HFFc6 (cell line): ENCODE measurements around the gene PACRG. TPM values are rescaled to one million over a fixed set of nuclear protein-coding genes. Genes with fewer than 3 reads are reported as not detected.

Experiments
- DNase-seq: peaks from one replicate; pipeline ENCODE4 v3.0.0-alpha.2; 2018
- H3K27ac Mint-ChIP-seq: 2 replicates; pipeline ENCODE4 v1.8.0; 2020; ENCODE audit warnings: mild to moderate bottlenecking, mixed read lengths
- H3K27me3 Mint-ChIP-seq: 2 replicates; pipeline ENCODE4 v1.8.0; 2021; ENCODE audit warnings: mild to moderate bottlenecking, moderate library complexity, mixed read lengths; ENCODE audit not compliant: insufficient read depth
- H3K36me3 Mint-ChIP-seq: 2 replicates; pipeline ENCODE4 v1.8.0; 2021; ENCODE audit warnings: low read depth, mixed read lengths
- H3K4me1 Mint-ChIP-seq: 2 replicates; pipeline ENCODE4 v1.8.0; 2020; ENCODE audit warnings: low read depth, mixed read lengths
- H3K4me3 Mint-ChIP-seq: 2 replicates; pipeline ENCODE4 v1.8.0; 2020; ENCODE audit warnings: mild to moderate bottlenecking, moderate library complexity, mixed read lengths
- H3K9me3 Mint-ChIP-seq: 2 replicates; pipeline ENCODE4 v1.8.0; 2020; ENCODE audit warnings: mild to moderate bottlenecking, mixed read lengths
- CTCF ChIP-seq: fragments of 200-600 bp; sonication (generic); IDR thresholded peaks from 2 replicates; pipeline ENCODE4 v1.5.0; 2021; ENCODE audit warnings: antibody characterized with exemption, mild to moderate bottlenecking
- total RNA-seq, 6 experiments: library from RNA; stranded (reverse); fragmentation: NEBNext Ultra II Directional; extraction: Animal tissue kit (Norgen Biotek cat#: 25700); gene quantifications; 2 replicates in 1 of 6; 3 replicates in 5 of 6; pipeline ENCODE4 v1.2.3, GENCODE V29; 2021

PACRG gene
- total RNA-seq, 6 experiments from 2014 or later = not detected

- Mint-ChIP-seq H3K9me3 (peaks cover 5% of the 10 kb centered on the region; the same call in 1 of the 2 replicates), H3K27me3 (peaks cover 3% of the 10 kb centered on the region; the same call in 1 of the 2 replicates), H3K27ac (no peak overlapping the region), H3K4me1 (no peaks in the 10 kb centered on the region), H3K36me3 (no peaks in the 10 kb centered on the region), H3K4me3 (no peak overlapping the region)
- no peak for TF ChIP-seq CTCF
- DNase-seq = no peak
Observed at GRCh38 chr6:163078712-163079111, 350.9 kb downstream of the PACRG start.

GRCh38 chr6:163080228-163080627 is 352.5 kb downstream of the PACRG start:
- no peak overlapping the region for H3K4me3 Mint-ChIP-seq
- peaks cover 3% of the 10 kb centered on the region; the same call in 1 of the 2 replicates for H3K27me3 Mint-ChIP-seq
- no peak overlapping the region for H3K27ac Mint-ChIP-seq
- H3K4me1 Mint-ChIP-seq = no peaks in the 10 kb centered on the region
- peaks cover 5% of the 10 kb centered on the region; the same call in 1 of the 2 replicates for H3K9me3 Mint-ChIP-seq
- H3K36me3 Mint-ChIP-seq = no peaks in the 10 kb centered on the region
- no peak for DNase-seq
- TF ChIP-seq CTCF = no peak

DNA sequence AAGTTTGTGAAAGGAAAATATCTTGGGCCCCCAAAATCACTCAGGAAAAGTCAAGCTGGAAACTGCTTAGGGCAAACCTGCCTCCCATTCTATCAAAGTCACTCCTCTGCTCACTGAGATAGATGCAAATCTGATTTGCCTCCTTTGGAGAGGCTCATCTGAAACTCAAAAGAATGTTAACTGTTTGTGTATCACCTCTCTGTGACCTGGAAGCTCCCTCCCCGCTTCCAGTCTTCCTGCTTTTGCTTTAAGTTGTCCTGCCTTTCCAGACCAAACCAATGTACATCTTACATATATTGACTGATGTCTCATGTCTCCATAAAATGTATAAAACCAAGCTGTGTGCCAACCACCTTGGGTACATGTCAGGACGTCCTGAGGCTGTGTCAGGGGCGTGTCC is 355.4 kb downstream of the PACRG start:
- Mint-ChIP-seq H3K27me3 (peaks cover 3% of the 10 kb centered on the region; the same call in 1 of the 2 replicates), H3K9me3 (peaks cover 16% of the 10 kb centered on the region), H3K27ac (no peak overlapping the region), H3K36me3 (peaks cover 10% of the 10 kb centered on the region; the same call in 1 of the 2 replicates), H3K4me3 (no peak overlapping the region), H3K4me1 (no peaks in the 10 kb centered on the region)
- TF ChIP-seq CTCF = no peak
- DNase-seq = no peak

GRCh38 chr6:163085426-163085825 is 357.7 kb downstream of the PACRG start:
- peaks cover 11% of the 10 kb centered on the region for H3K9me3 Mint-ChIP-seq

DNA sequence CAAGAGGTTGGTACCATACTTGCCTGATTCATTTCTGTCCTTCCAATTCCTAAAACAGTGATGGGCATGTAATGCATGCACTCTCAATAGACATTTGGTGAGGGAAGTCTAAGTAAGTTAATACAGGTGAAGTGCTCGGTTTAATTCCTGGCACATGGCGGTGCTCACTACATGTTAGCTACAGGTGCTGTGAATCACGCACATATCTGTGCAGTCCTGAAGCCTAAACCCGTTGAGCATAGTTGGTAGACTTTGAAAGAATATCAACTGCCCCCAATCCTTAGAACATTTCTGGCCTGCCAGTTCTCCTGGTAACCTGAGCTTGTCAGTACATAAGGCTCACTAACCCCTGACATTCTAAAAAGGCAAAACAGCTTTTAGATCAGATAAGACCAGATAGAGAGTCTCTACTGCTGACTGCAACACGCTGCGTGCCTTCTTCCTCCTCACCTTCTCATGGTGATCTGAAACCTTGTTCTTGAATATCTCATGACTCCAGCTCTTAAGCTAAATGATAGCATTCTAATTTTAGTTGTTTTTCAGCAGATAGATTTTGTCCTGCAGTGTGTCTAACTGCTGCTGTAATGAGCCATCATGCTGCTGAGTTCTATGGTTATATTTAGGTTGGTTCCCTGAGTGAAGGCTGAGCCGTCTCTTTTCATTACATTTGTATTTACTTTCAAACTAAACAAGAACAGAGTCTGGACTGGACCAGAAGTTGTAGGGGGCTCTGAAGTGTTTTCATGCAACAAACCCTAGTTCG is 358.3 kb downstream of the PACRG start:
- no peak overlapping the region for H3K27ac Mint-ChIP-seq
- no peaks in the 10 kb centered on the region for H3K27me3 Mint-ChIP-seq
- no peak for DNase-seq
- TF ChIP-seq CTCF = no peak
- no peaks in the 10 kb centered on the region for H3K4me1 Mint-ChIP-seq
- peaks cover 10% of the 10 kb centered on the region; the same call in 1 of the 2 replicates for H3K36me3 Mint-ChIP-seq
- peaks cover 11% of the 10 kb centered on the region for H3K9me3 Mint-ChIP-seq
- no peak overlapping the region for H3K4me3 Mint-ChIP-seq

More at GRCh38 chr6:163085426-163085825, 357.7 kb downstream of the PACRG start:
- no peak for TF ChIP-seq CTCF
- Mint-ChIP-seq H3K36me3 (peaks cover 10% of the 10 kb centered on the region; the same call in 1 of the 2 replicates), H3K27me3 (no peaks in the 10 kb centered on the region), H3K4me1 (no peaks in the 10 kb centered on the region), H3K4me3 (no peak overlapping the region), H3K27ac (no peak overlapping the region)
- DNase-seq = no peak
